Esophagus muscularis mucosa (tissue), 4 donors: ENCODE results near the gene YPEL1.

ENCODE experiments used
- CTCF ChIP-seq, 3 experiments: fragments of 200-600 bp in 2 of 3; fragments of 450-650 bp in 1 of 3; sonication (generic) in 2 of 3; IDR thresholded peaks; one replicate each; pipeline ENCODE4 v1.5.1; 2017 to 2019; ENCODE audit warnings: antibody characterized with exemption in 3 of 3, mild to moderate bottlenecking in 2 of 3, moderate library complexity in 1 of 3
- EP300 ChIP-seq: sonication (generic); formaldehyde crosslinking; IDR thresholded peaks from one replicate; pipeline ENCODE4 v1.6.1; 2017; ENCODE audit warnings: antibody characterized with exemption
- POLR2A ChIP-seq: fragments of 450-650 bp; IDR thresholded peaks from one replicate; pipeline ENCODE4 v1.6.1; 2017; ENCODE audit warnings: antibody characterized with exemption, moderate library complexity, mild to moderate bottlenecking, low read depth
- POLR2AphosphoS5 ChIP-seq, 2 donors: sonication (generic); formaldehyde crosslinking; IDR thresholded peaks; one replicate each; pipeline ENCODE4 v1.6.1; 2017; ENCODE audit warnings: antibody characterized with exemption in 2 of 2

- TF ChIP-seq POLR2AphosphoS5 (IDR thresholded peaks at IDR 0.05) = peak; percentile 29 to 31
- TF ChIP-seq POLR2A = no peak
- no peak for TF ChIP-seq CTCF (IDR thresholded peaks at IDR 0.05)
- no peak for TF ChIP-seq EP300
Measured at GRCh38 chr22:21698430-21699329, 36.9 kb downstream of the YPEL1 start.
